GM21723 (cell line): ENCODE measurements around the gene UBE3C.
"Not testable (repeated sequence)": the region's sequence is repeated elsewhere in the genome, so short reads cannot be mapped to it uniquely, and the experiment has no call there.

Experiments
- ATAC-seq: cut with Tn5 transposase; IDR thresholded peaks from one replicate; pipeline ENCODE4 v1.9.1; 2021; ENCODE audit warnings: mild to moderate bottlenecking, moderate library complexity; ENCODE audit not compliant: unreplicated experiment

The UBE3C gene

DNA sequence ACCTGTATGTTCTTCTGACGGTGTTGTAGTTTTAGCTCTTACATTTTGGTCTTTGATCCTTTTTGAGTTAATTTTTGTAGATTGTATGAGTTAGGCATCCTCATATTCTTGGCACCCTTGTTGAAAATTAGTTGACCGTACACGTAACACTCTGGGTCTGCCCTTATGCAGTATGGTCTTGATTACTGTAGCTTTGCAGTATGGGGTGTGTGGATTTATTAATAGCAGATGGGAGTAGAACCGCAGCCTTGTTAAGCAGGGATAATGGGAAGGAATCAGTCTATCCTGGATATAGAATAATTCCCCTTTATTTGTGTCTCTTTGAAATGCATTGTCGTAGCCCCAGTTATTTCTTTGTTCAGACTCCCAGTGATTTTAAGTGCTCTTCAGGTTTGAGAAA, 95.5 kb downstream of the UBE3C start:
- no peak for ATAC-seq

- ATAC-seq, result no peak
Measured at GRCh38 chr7:157235357-157236333, 96.9 kb downstream of the UBE3C start.

- no peak for ATAC-seq
Measured at GRCh38 chr7:157238087-157238486, 99.4 kb downstream of the UBE3C start.

DNA sequence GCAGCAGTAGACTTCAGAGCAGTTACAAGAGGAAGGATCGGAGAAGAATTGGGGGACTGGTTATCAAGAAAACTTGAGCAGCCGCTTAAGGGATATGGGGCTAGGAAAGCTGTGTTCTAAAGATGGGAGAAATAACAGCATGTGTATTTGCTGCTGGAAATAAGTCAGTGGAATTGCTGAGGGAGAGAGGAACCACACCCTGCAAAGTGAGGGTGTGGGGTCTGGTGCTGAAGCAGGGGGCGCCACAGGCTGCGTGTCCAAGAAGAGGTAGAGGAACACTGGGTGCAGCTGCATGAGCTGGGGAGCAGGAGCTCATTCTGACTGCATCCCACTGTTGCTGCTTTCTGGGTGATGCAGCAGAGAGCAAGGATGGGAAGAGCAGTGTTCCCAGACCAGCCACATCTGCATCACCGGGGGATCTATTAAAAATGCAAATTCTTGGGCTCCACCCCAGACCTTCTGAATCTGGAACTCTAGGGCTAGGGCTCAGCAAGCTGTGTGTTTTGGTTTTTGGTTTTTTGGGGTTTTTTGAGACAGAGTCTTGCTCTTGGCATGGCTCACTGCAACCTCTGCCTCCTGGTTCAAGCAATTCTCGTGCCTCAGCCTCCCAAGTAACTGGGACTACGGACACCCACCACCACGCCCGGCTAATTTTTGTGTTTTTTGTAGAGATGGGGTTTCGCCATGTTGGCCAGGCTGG, 101.0 kb downstream of the UBE3C start:
- no peak for ATAC-seq

- no peak for ATAC-seq
Measured at GRCh38 chr7:157241631-157242030, 102.9 kb downstream of the UBE3C start.

GRCh38 chr7:157244516-157245294, 106.0 kb downstream of the UBE3C start:
- no peak for ATAC-seq

GRCh38 chr7:157246052-157246451, 107.3 kb downstream of the UBE3C start:
- ATAC-seq, result no peak

GRCh38 chr7:157248659-157249058, 109.9 kb downstream of the UBE3C start:
- ATAC-seq, result no peak

- ATAC-seq, result peak; percentile 78
Measured at GRCh38 chr7:157250605-157251228, 112.0 kb downstream of the UBE3C start.

DNA sequence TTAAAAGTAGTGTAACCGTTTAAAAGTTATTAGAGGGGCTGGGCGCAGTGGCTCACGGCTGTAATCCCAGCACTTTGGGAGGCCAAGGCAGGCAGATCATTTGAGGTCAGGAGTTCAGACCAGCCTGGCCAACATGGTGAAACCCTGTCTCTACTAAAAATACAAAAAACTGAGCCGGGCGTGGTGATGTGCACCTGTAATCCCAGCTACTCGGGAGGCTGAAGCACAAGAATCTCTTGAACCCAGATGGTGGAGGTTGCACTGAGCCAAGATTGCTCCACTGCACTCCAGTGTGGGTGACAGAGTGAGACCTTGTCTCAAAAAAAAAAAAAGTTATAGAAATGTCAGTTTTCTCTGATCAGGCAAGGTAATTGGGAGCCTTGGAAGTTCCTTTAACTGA, 113.1 kb downstream of the UBE3C start:
- not testable (repeated sequence) for ATAC-seq

GRCh38 chr7:157253850-157254249, 115.1 kb downstream of the UBE3C start:
- no peak for ATAC-seq

DNA sequence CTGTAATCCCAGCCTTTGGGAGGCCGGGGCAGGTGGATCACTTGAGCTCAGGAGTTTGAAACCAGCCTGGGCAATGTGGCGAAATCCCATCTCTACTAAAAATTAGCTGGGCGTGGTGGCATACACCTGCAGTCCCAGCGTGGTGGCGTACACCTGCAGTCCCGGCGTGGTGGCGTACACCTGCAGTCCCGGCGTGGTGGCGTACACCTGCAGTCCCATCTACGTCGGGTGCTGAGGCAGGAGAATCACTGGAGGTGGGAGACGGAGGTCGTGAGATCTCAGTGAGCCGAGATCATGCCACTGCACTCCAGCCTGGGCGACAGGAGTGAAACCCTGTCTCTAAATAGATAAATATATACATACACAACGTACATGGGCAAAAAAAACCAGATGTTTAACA, 116.1 kb downstream of the UBE3C start:
- not testable (repeated sequence) for ATAC-seq

DNA sequence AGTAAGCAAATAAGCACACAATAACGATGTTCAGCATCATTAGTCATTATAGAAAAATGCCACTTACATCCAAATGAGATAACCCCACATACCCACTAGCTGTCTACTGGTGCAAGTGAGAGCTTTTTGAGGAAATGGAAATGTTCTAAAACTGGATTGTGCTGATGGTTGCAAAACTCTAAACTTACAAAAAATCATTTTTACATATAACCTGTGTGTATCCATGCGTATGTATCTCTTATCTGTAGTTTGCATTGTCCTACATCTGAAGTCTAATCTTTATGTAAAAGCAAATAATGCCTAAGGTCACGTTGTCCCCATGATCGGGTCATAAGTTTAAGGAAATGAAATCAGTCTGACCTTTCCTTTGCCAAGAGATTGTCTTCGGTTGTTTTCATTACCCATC, 116.5 kb downstream of the UBE3C start:
- ATAC-seq, result no peak

GRCh38 chr7:157263156-157263555, 124.4 kb downstream of the UBE3C start:
- no peak for ATAC-seq

GRCh38 chr7:157265051-157265450, 126.3 kb downstream of the UBE3C start:
- no peak for ATAC-seq

DNA sequence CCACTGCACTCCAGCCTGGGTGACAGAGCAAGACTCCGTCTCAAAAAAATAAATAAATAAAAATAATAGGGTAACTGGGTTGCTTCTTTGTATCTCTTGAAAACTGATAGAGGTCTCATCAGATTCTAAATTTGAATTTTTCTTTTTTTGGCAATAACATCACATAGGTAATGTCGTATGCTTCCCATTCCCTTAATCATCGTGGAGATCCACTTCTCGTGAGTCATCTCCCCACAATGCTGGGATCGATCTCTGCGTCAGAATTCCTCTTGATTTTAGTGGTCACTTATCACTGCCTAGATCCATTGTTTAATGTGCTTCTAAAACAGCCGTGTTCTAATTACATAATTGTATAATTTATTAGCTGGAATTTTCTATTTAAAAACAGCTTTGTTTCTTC, 127.5 kb downstream of the UBE3C start:
- no peak for ATAC-seq

GRCh38 chr7:157267516-157267915, 128.8 kb downstream of the UBE3C start:
- no peak for ATAC-seq

DNA sequence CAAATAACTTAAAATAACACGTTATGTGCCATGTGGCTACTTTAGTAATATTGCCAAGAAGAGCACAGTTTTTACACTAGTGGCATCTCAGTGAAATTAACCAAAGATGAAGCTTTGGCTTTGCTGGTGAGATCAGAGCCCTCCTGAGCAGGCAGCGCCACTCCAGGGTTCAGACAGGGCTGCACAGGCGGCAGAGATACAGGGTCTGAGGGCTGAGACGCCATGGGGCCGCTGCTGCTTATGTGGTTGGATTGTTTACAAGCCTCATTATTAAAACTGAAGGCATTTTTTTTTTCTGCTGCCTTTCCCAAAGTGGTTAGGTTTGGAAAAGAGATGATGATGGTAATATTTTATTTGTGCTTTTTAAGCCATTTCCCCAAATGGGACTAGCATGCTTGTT, 129.2 kb downstream of the UBE3C start:
- ATAC-seq, result no peak

GRCh38 chr7:157268540-157268939, 129.8 kb downstream of the UBE3C start:
- ATAC-seq, result no peak

DNA sequence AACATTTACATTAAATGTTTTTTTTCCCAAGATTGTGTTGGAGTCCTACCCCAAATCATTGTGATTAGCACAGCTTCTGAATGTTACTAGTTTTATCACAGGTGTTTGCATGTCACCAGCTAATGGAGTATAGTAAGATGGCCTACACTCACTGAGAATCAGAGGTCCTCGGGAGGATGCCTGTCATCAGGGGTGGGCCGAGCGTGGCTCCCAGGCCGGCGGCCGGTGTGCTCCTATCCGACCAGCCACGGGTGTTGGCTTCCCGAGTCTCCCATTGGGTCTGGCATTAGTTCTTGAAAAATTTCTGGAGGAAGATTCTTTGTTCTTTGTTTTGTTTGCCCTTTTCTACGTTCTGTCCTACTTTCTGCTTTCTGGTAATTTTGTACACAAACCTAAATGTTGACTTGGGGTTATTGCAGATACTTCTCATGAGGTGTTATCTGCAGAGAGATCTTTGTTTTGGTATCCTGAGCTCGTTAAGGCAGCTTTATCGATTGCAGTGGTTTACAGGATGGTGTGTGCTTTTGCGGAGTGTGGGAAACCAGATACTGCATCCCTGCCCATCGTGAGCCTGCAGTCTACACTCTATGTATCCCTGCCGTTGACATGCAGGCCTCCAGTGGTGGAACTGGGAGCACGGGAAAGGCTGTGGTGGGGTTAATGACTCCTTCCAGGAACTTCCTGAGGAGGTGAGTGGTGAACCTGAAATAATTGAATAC, 130.8 kb downstream of the UBE3C start:
- ATAC-seq, result no peak
